Endothelial cell of umbilical vein (primary cell): ENCODE results near the gene PAIP2B. TPM values are rescaled to one million over a fixed set of nuclear protein-coding genes. Genes with fewer than 3 reads are reported as not detected.

ENCODE experiments used
- BruUV-seq: library from RNA; stranded (reverse); fragments of 400-500 nt; replicated peaks from 2 replicates; lab custom pipeline; 2021; lab: Mats Ljungman, UMichigan
- CTCF ChIA-PET: fragments of 300-600, 350-600 bp; sonication (Branson Sonifier 250); formaldehyde crosslinking; loops from one replicate; lab custom pipeline; 2021; ENCODE audit warnings: antibody characterized with exemption, inconsistent platforms; lab: Charles Lee
- POLR2A ChIA-PET: fragments of 300-600, 350-600 bp; sonication (Branson Sonifier 250); formaldehyde crosslinking; loops from one replicate; lab custom pipeline; 2021; ENCODE audit warnings: antibody characterized with exemption, inconsistent platforms; lab: Charles Lee
- DNase-seq: peaks from one replicate; pipeline ENCODE4 v3.0.0-alpha.2; 2011; ENCODE audit warnings: low read depth, low spot score
- FAIRE-seq: peaks from 2 replicates; lab custom pipeline; 2011; peaks lifted over from hg19 to GRCh38; lab: Jason Lieb, UNC
- H2AFZ ChIP-seq: 2 replicates; pipeline ENCODE4 v1.6.0; 2012; ENCODE audit warnings: low read depth, low read length, control low read depth, inconsistent platforms
- H3K27ac ChIP-seq: 2 replicates; pipeline ENCODE4 v1.5.1; 2011; ENCODE audit warnings: low read depth, mild to moderate bottlenecking, control low read depth, low read length, moderate library complexity; ENCODE audit not compliant: insufficient read depth
- H3K27me3 ChIP-seq, 2 experiments: 2 replicates each; pipeline versions ENCODE4 v1.6.0 to v1.6.1; 2011; ENCODE audit warnings: low read length in 2 of 2, mixed read lengths in 1 of 2; ENCODE audit not compliant: control insufficient read depth in 2 of 2, insufficient read depth in 2 of 2
- H3K36me3 ChIP-seq, 2 experiments: 2 replicates in 1 of 2; 3 replicates in 1 of 2; pipeline ENCODE4 v1.5.1; 2011; ENCODE audit warnings: low read length in 2 of 2, mild to moderate bottlenecking in 1 of 2, moderate library complexity in 1 of 2; ENCODE audit not compliant: control insufficient read depth in 2 of 2, insufficient read depth in 2 of 2; ENCODE audit errors: extremely low read depth in 1 of 2
- H3K4me1 ChIP-seq: 3 replicates; pipeline ENCODE4 v1.5.1; 2011; ENCODE audit warnings: mild to moderate bottlenecking, low read length; ENCODE audit not compliant: control insufficient read depth, insufficient read depth; ENCODE audit errors: extremely low read depth
- H3K4me2 ChIP-seq: 2 replicates; pipeline ENCODE4 v1.6.1; 2011; ENCODE audit warnings: low read length, control low read depth, mixed read lengths; ENCODE audit not compliant: insufficient read depth
- H3K4me3 ChIP-seq, 3 experiments: fragments of 200-600 bp in 1 of 3; sonication (generic), shearing (Covaris generic) in 1 of 3; replicated peaks in 1 of 3; 2 replicates each; pipeline ENCODE4 v1.5.1; 2011 to 2016; ENCODE audit warnings: control low read depth in 3 of 3, low read length in 3 of 3, mild to moderate bottlenecking in 2 of 3, inconsistent platforms in 1 of 3, low read depth in 1 of 3, moderate library complexity in 1 of 3; ENCODE audit not compliant: insufficient read depth in 1 of 3
- H3K79me2 ChIP-seq: 2 replicates; pipeline ENCODE4 v1.6.0; 2012; ENCODE audit warnings: low read length, inconsistent platforms; ENCODE audit not compliant: control insufficient read depth, insufficient read depth
- H3K9ac ChIP-seq: replicated peaks from 2 replicates; pipeline ENCODE3; 2011; ENCODE audit warnings: low read length, control low read depth; ENCODE audit not compliant: insufficient read depth; ENCODE audit errors: extremely low read depth
- H3K9me1 ChIP-seq: replicated peaks from 3 replicates; pipeline ENCODE4 v1.6.0; 2011; ENCODE audit warnings: mild to moderate bottlenecking, low read length; ENCODE audit not compliant: control insufficient read depth, insufficient read depth; ENCODE audit errors: extremely low read depth
- H3K9me3 ChIP-seq: replicated peaks from 2 replicates; pipeline ENCODE4 v1.5.1; 2012; ENCODE audit warnings: low read length, inconsistent platforms; ENCODE audit not compliant: control insufficient read depth, insufficient read depth
- H4K20me1 ChIP-seq: replicated peaks from 2 replicates; pipeline ENCODE3; 2011; ENCODE audit warnings: mild to moderate bottlenecking, low read length; ENCODE audit not compliant: control insufficient read depth, insufficient read depth; ENCODE audit errors: extremely low read depth
- CTCF ChIP-seq, 2 donors: IDR thresholded peaks; 1 replicate in 1 of 2; 2 replicates in 1 of 2; pipeline ENCODE4 v1.5.1; 2011; ENCODE audit warnings: low read length in 2 of 2, mild to moderate bottlenecking in 2 of 2, moderate library complexity in 2 of 2, control low read depth in 1 of 2, inconsistent platforms in 1 of 2, low read depth in 1 of 2; ENCODE audit not compliant: insufficient read depth in 1 of 2; ENCODE audit errors: extremely low read depth in 1 of 2
- EZH2 ChIP-seq: IDR thresholded peaks from 2 replicates; pipeline ENCODE4 v1.6.1; 2012; ENCODE audit warnings: borderline replicate concordance, low read depth, mild to moderate bottlenecking, moderate library complexity, low read length, inconsistent platforms; ENCODE audit not compliant: severe bottlenecking
- FOS ChIP-seq: IDR thresholded peaks from 2 replicates; pipeline ENCODE4 v1.6.1; 2011; ENCODE audit warnings: mild to moderate bottlenecking, low read length, moderate library complexity, borderline replicate concordance; ENCODE audit not compliant: insufficient read depth
- GATA2 ChIP-seq: IDR thresholded peaks from 2 replicates; pipeline ENCODE4 v1.7.0; 2011; ENCODE audit warnings: low read depth, mild to moderate bottlenecking, moderate library complexity, mixed read lengths, low read length; ENCODE audit not compliant: insufficient read length, insufficient read depth
- JUN ChIP-seq: IDR thresholded peaks from 2 replicates; pipeline ENCODE4 v1.6.1; 2011; ENCODE audit warnings: borderline replicate concordance, low read depth; ENCODE audit not compliant: insufficient read length, insufficient read depth
- MAX ChIP-seq: IDR thresholded peaks from 2 replicates; pipeline ENCODE4 v1.6.1; 2011; ENCODE audit not compliant: insufficient read depth, insufficient read length
- MYC ChIP-seq: IDR thresholded peaks from one replicate; pipeline ENCODE4 v1.6.1; 2011; ENCODE audit warnings: mild to moderate bottlenecking, low read depth, low read length
- POLR2A ChIP-seq: IDR thresholded peaks from 2 replicates; pipeline ENCODE4 v1.6.1; 2012; ENCODE audit warnings: low read depth, mild to moderate bottlenecking, control low read depth, low read length
- POLR2AphosphoS5 ChIP-seq: IDR thresholded peaks from 2 replicates; pipeline ENCODE4 v1.6.1; 2012; ENCODE audit warnings: low read depth, mild to moderate bottlenecking, control low read depth, low read length, moderate library complexity; ENCODE audit not compliant: insufficient read depth
- dilution Hi-C: fragments of 300-500 bp; cut with MboI; formaldehyde crosslinking; loops from one replicate; pipeline ENCODE4 v1.15.0; 2019; ENCODE audit warnings: low sequenced_read_pairs; ENCODE audit not compliant: extremely low pct_ligation_motif_present
- intact Hi-C: fragments of 100-400 bp; cut with micrococcal nuclease; formaldehyde crosslinking; loops from one replicate; pipeline ENCODE4 v1.10.0; 2022
- polyA plus RNA-seq, 4 experiments: library from polyadenylated mRNA; depleted of rRNA in 3 of 4; stranded (reverse) in 3 of 4; unstranded in 1 of 4; fragments of >200 nt; gene quantifications; 2 replicates each; pipeline versions ENCODE4 v1.2.1 to v1.2.3, GENCODE V29; 2011 to 2012; ENCODE audit warnings: missing spikeins in 1 of 4
- total RNA-seq: library from RNA; stranded (reverse); gene quantifications from 2 replicates; pipeline ENCODE4 v1.2.3, GENCODE V29; 2021

The PAIP2B gene
- total and polyA plus RNA-seq, 2 donors (not counting 3 experiments of a cell fraction or from before 2014, with no cell fraction given): 0.21 to 0.62 TPM

DNA sequence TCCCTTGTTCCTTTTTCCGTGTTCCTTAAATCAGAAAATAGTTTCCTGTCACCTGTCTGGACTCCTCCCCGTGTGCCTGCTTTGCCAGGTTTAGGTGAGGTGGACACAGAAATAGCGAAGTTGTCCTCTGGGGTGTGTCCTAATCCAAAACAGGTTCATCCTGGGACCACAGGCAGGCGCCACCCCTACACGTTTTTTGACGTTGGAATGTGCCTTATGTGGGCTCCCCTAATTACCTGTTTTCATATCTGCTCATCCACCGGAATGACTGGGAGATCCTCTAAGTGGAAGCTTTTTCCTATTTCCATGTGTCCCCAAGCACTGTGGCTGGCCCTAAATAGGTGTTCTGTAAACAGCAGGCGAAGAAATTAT lies 49.0 kb upstream of the PAIP2B start:
- no peak overlapping the region for H3K27ac ChIP-seq
- no peaks in the 10 kb centered on the region for H3K36me3 ChIP-seq
- no peaks in the 10 kb centered on the region for H3K79me2 ChIP-seq
- peaks cover 3 to 11% of the 10 kb centered on the region in 2 experiments for H3K27me3 ChIP-seq
- H3K4me1 ChIP-seq: peaks cover 14% of the 10 kb centered on the region
- no peak overlapping the region for H3K9ac ChIP-seq
- FAIRE-seq (no peak), DNase-seq (no peak)
- dilution Hi-C loops (no loop called here), intact Hi-C loops (loop anchor here (1.0 to 2.0 kb wide), 3 partner anchors 49 to 119 kb away; partner anchors contain the start of gene PAIP2B)
- no TSS peak for BruUV-seq
- H3K4me3 ChIP-seq: no peak overlapping the region
- H3K4me2 ChIP-seq: peak overlapping the region; percentile 99
- no peak for TF ChIP-seq POLR2AphosphoS5
- no peak for TF ChIP-seq CTCF (IDR thresholded peaks at IDR 0.05; ENCODE audit: extremely low read depth in 1 of 2, insufficient read depth in 1 of 2, low read depth in 1 of 2, low read length in 2 of 2)
- no peak for TF ChIP-seq GATA2
- TF ChIP-seq POLR2A: no peak
- TF ChIP-seq EZH2: no peak
- no peak for TF ChIP-seq MYC
- TF ChIP-seq FOS: no peak
- no peak for TF ChIP-seq MAX
- no peak for TF ChIP-seq JUN
- POLR2A ChIA-PET: interaction anchor here (0.6 kb wide), 1 partner anchor 243 kb away, joined by 6 read pairs; no protein-coding TSS in a partner anchor
- no peaks in the 10 kb centered on the region for H3K9me3 ChIP-seq
- no peaks in the 10 kb centered on the region for H4K20me1 ChIP-seq
- no peaks in the 10 kb centered on the region for H3K9me1 ChIP-seq
- H2AFZ ChIP-seq: peak overlapping the region; percentile 62
- CTCF ChIA-PET: interaction anchor here (1.0 to 2.8 kb wide), 5 partner anchors 14 to 56 kb away, joined by 3 to 23 read pairs (median 6); partner anchors contain the start of genes PAIP2B and ZNF638
